CD4-positive, CD25-positive, alpha-beta regulatory T cell (primary cell): ENCODE data around the gene CCDC85C. TPM values are rescaled to one million over a fixed set of nuclear protein-coding genes. Genes with fewer than 3 reads are reported as not detected.

Experiments
- ATAC-seq, 2 donors: fragments of 150-1000 bp; cut with Tn5 transposase; one replicate each; pipeline ENCODE4 v1.10.0; 2021; ENCODE audit warnings: low read depth in 2 of 2, moderate number of reproducible peaks in 2 of 2, moderate library complexity in 1 of 2
- DNase-seq, 3 donors: peaks; one replicate each; pipeline versions ENCODE4 v3.0.0 to v3.0.0-alpha.2; 2012 to 2022; ENCODE audit warnings: mixed read lengths in 1 of 3
- H3K27ac ChIP-seq: one replicate; pipeline ENCODE4 v1.7.0; 2013; ENCODE audit warnings: mild to moderate bottlenecking, low read length; ENCODE audit not compliant: insufficient read depth, poor library complexity, severe bottlenecking
- H3K27me3 ChIP-seq: one replicate; pipeline ENCODE4 v1.7.0; 2013; ENCODE audit warnings: low read length; ENCODE audit not compliant: control insufficient read depth, insufficient read depth
- H3K36me3 ChIP-seq: one replicate; pipeline ENCODE4 v1.7.0; 2013; ENCODE audit warnings: mild to moderate bottlenecking, low read length, moderate library complexity; ENCODE audit not compliant: control insufficient read depth, insufficient read depth
- H3K4me1 ChIP-seq: 2 replicates; pipeline ENCODE4 v1.7.0; 2013; ENCODE audit warnings: mild to moderate bottlenecking, low read length; ENCODE audit not compliant: insufficient read depth, control insufficient read depth, poor library complexity, severe bottlenecking
- H3K4me3 ChIP-seq: one replicate; pipeline ENCODE4 v1.7.0; 2013; ENCODE audit warnings: low read depth, mild to moderate bottlenecking, low read length, moderate library complexity
- H3K9me3 ChIP-seq, 2 experiments: 1 replicate in 1 of 2; 2 replicates in 1 of 2; pipeline ENCODE4 v1.7.0; 2013; ENCODE audit warnings: low read length in 2 of 2, mild to moderate bottlenecking in 1 of 2, moderate library complexity in 1 of 2; ENCODE audit not compliant: control insufficient read depth in 2 of 2
- H3K27ac Mint-ChIP-seq, 3 donors: one replicate each; pipeline ENCODE4 v1.8.0; 2020 to 2022; ENCODE audit warnings: mild to moderate bottlenecking in 3 of 3, mixed read lengths in 3 of 3, moderate library complexity in 2 of 3
- H3K27me3 Mint-ChIP-seq: one replicate; pipeline ENCODE4 v1.8.0; 2022; ENCODE audit warnings: mild to moderate bottlenecking, mixed read lengths
- H3K36me3 Mint-ChIP-seq: one replicate; pipeline ENCODE4 v1.8.0; 2020; ENCODE audit warnings: mixed read lengths
- H3K4me1 Mint-ChIP-seq, 4 donors: one replicate each; pipeline ENCODE4 v1.8.0; 2020 to 2022; ENCODE audit warnings: mixed read lengths in 4 of 4, mild to moderate bottlenecking in 1 of 4
- H3K4me3 Mint-ChIP-seq, 4 donors: one replicate each; pipeline ENCODE4 v1.8.0; 2020 to 2022; ENCODE audit warnings: mild to moderate bottlenecking in 4 of 4, mixed read lengths in 4 of 4, moderate library complexity in 3 of 4
- H3K9me3 Mint-ChIP-seq, 7 donors: one replicate each; pipeline ENCODE4 v1.8.0; 2020 to 2022; ENCODE audit warnings: mixed read lengths in 7 of 7, mild to moderate bottlenecking in 3 of 7, moderate library complexity in 2 of 7
- polyA plus RNA-seq, 4 donors: library from polyadenylated mRNA; unstranded; fragments of 300-500 nt; fragmentation: Illumina TruSeq; gene quantifications; one replicate each; pipeline ENCODE4 v1.2.3, GENCODE V29; 2021
- total RNA-seq: library from RNA; stranded (reverse); gene quantifications from one replicate; pipeline ENCODE4 v1.2.3, GENCODE V29; 2022

Gene CCDC85C
- total and polyA plus RNA-seq, 5 donors from 2014 or later = 0.62 to 6.3 (median 0.98) TPM

GRCh38 chr14:99635116-99635515 lies 31.1 kb upstream of the CCDC85C start:
- H3K27me3 Mint-ChIP-seq = peaks cover 4% of the 10 kb centered on the region
- H3K27ac Mint-ChIP-seq = no peak overlapping the region
- no peaks in the 10 kb centered on the region for H3K9me3 Mint-ChIP-seq
- no peak for ATAC-seq
- H3K36me3 ChIP-seq = no peaks in the 10 kb centered on the region
- no peaks in the 10 kb centered on the region for H3K4me1 Mint-ChIP-seq
- DNase-seq = no peak
- H3K9me3 ChIP-seq = no peaks in the 10 kb centered on the region
- H3K4me3 Mint-ChIP-seq = no peak overlapping the region
- no peaks in the 10 kb centered on the region for H3K36me3 Mint-ChIP-seq
- no peak overlapping the region for H3K4me3 ChIP-seq
- H3K27me3 ChIP-seq = no peaks in the 10 kb centered on the region
- no peak overlapping the region for H3K27ac ChIP-seq
- H3K4me1 ChIP-seq = no peaks in the 10 kb centered on the region

GRCh38 chr14:99634443-99634842 lies 30.4 kb upstream of the CCDC85C start:
- Histone ChIP-seq H3K9me3 (no peaks in the 10 kb centered on the region), H3K36me3 (no peaks in the 10 kb centered on the region), H3K27me3 (no peaks in the 10 kb centered on the region), H3K27ac (no peak overlapping the region), H3K4me1 (no peaks in the 10 kb centered on the region), H3K4me3 (no peak overlapping the region)
- H3K27me3 Mint-ChIP-seq = peaks cover 4% of the 10 kb centered on the region
- H3K4me1 Mint-ChIP-seq = no peaks in the 10 kb centered on the region
- no peak overlapping the region for H3K4me3 Mint-ChIP-seq
- H3K36me3 Mint-ChIP-seq = no peaks in the 10 kb centered on the region
- H3K9me3 Mint-ChIP-seq = no peaks in the 10 kb centered on the region
- DNase-seq (no peak), ATAC-seq (no peak)
- peak overlapping the region in 1 of 3 donors; percentile 33 for H3K27ac Mint-ChIP-seq

- peaks cover 4% of the 10 kb centered on the region for H3K27me3 Mint-ChIP-seq
- no peak overlapping the region for H3K27ac ChIP-seq
- H3K27me3 ChIP-seq = no peaks in the 10 kb centered on the region
- no peak overlapping the region for H3K4me3 ChIP-seq
- H3K36me3 Mint-ChIP-seq = no peaks in the 10 kb centered on the region
- H3K9me3 Mint-ChIP-seq = no peaks in the 10 kb centered on the region
- no peak overlapping the region for H3K4me3 Mint-ChIP-seq
- DNase-seq (no peak), ATAC-seq (no peak)
- H3K27ac Mint-ChIP-seq = no peak overlapping the region
- H3K36me3 ChIP-seq = no peaks in the 10 kb centered on the region
- H3K9me3 ChIP-seq = no peaks in the 10 kb centered on the region
- H3K4me1 Mint-ChIP-seq = peaks cover 0 to 2% (median 0%) of the 10 kb centered on the region in 4 donors
- H3K4me1 ChIP-seq = peaks cover 2% of the 10 kb centered on the region
Observed at GRCh38 chr14:99633918-99634317, 29.9 kb upstream of the CCDC85C start.

GRCh38 chr14:99633141-99633540 lies 29.1 kb upstream of the CCDC85C start:
- DNase-seq (no peak), ATAC-seq (no peak)
- no peaks in the 10 kb centered on the region for H3K27me3 ChIP-seq
- H3K9me3 ChIP-seq = no peaks in the 10 kb centered on the region
- Mint-ChIP-seq H3K4me1 (peaks cover 0 to 2% (median 0%) of the 10 kb centered on the region in 4 donors), H3K4me3 (no peak overlapping the region), H3K27ac (no peak overlapping the region), H3K27me3 (peaks cover 4% of the 10 kb centered on the region), H3K9me3 (no peaks in the 10 kb centered on the region), H3K36me3 (no peaks in the 10 kb centered on the region)
- H3K36me3 ChIP-seq = no peaks in the 10 kb centered on the region
- H3K4me3 ChIP-seq = no peak overlapping the region
- H3K27ac ChIP-seq = no peak overlapping the region
- H3K4me1 ChIP-seq = peaks cover 3% of the 10 kb centered on the region

GRCh38 chr14:99632410-99633035 lies 28.5 kb upstream of the CCDC85C start:
- H3K27ac Mint-ChIP-seq = no peak overlapping the region
- ATAC-seq = no peak
- no peaks in the 10 kb centered on the region for H3K9me3 Mint-ChIP-seq
- Histone ChIP-seq H3K27me3 (no peaks in the 10 kb centered on the region), H3K9me3 (no peaks in the 10 kb centered on the region), H3K27ac (no peak overlapping the region), H3K36me3 (no peaks in the 10 kb centered on the region), H3K4me3 (no peak overlapping the region), H3K4me1 (peaks cover 3% of the 10 kb centered on the region)
- peaks cover 0 to 4% (median 3%) of the 10 kb centered on the region in 4 donors for H3K4me1 Mint-ChIP-seq
- H3K36me3 Mint-ChIP-seq = no peaks in the 10 kb centered on the region
- no peak overlapping the region for H3K4me3 Mint-ChIP-seq
- H3K27me3 Mint-ChIP-seq = peaks cover 4% of the 10 kb centered on the region
- no peak for DNase-seq

GRCh38 chr14:99630202-99630601 lies 26.2 kb upstream of the CCDC85C start:
- H3K4me3 Mint-ChIP-seq = no peak overlapping the region
- peaks cover 0 to 6% (median 4%) of the 10 kb centered on the region in 4 donors for H3K4me1 Mint-ChIP-seq
- H3K27ac Mint-ChIP-seq = no peak overlapping the region
- no peaks in the 10 kb centered on the region for H3K27me3 Mint-ChIP-seq
- Histone ChIP-seq H3K4me3 (no peak overlapping the region), H3K4me1 (peaks cover 3% of the 10 kb centered on the region), H3K27me3 (no peaks in the 10 kb centered on the region), H3K27ac (no peak overlapping the region), H3K9me3 (no peaks in the 10 kb centered on the region), H3K36me3 (no peaks in the 10 kb centered on the region)
- H3K36me3 Mint-ChIP-seq = no peaks in the 10 kb centered on the region
- ATAC-seq (no peak), DNase-seq (no peak)
- no peaks in the 10 kb centered on the region for H3K9me3 Mint-ChIP-seq

GRCh38 chr14:99628887-99629618 lies 25.0 kb upstream of the CCDC85C start:
- peak overlapping the region in 1 of 3 donors; percentile 43 for H3K27ac Mint-ChIP-seq
- no peak overlapping the region for H3K4me3 ChIP-seq
- peaks cover 0 to 6% (median 4%) of the 10 kb centered on the region in 4 donors for H3K4me1 Mint-ChIP-seq
- ATAC-seq (peak; percentile 67 to 71), DNase-seq (peak; percentile 38 to 66 (median 47))
- H3K27ac ChIP-seq = no peak overlapping the region
- H3K4me3 Mint-ChIP-seq = no peak overlapping the region
- H3K9me3 ChIP-seq = no peaks in the 10 kb centered on the region
- no peaks in the 10 kb centered on the region for H3K36me3 Mint-ChIP-seq
- H3K9me3 Mint-ChIP-seq = no peaks in the 10 kb centered on the region
- peaks cover 8% of the 10 kb centered on the region for H3K27me3 Mint-ChIP-seq
- H3K27me3 ChIP-seq = no peaks in the 10 kb centered on the region
- H3K4me1 ChIP-seq = peaks cover 3% of the 10 kb centered on the region
- H3K36me3 ChIP-seq = no peaks in the 10 kb centered on the region
